Upper lobe of left lung (tissue), 6 donors: Measurements from ENCODE around the gene NEK10. TPM values are rescaled to one million over a fixed set of nuclear protein-coding genes. Genes with fewer than 3 reads are reported as not detected.

Experiments
- ATAC-seq, 2 donors: fragments of 200-7000 bp; cut with Tn5 transposase; one replicate each; pipeline ENCODE4 v1.9.1; 2022; ENCODE audit warnings: mild to moderate bottlenecking in 2 of 2, moderate library complexity in 2 of 2; ENCODE audit not compliant: low FRiP score in 2 of 2
- DNase-seq, 2 donors: peaks; one replicate each; pipeline ENCODE4 v3.0.0-alpha.2; 2019 to 2020
- H3K27ac ChIP-seq, 4 donors: fragments of 200-600 bp; sonication (generic); one replicate each; pipeline ENCODE4 v1.5.1; 2016 to 2019
- H3K27me3 ChIP-seq, 4 donors: fragments of 200-600 bp; sonication (generic); one replicate each; pipeline ENCODE4 v1.5.1; 2017 to 2019
- H3K36me3 ChIP-seq, 4 donors: fragments of 200-600 bp; sonication (generic); one replicate each; pipeline ENCODE4 v1.5.1; 2016 to 2019
- H3K4me1 ChIP-seq, 4 donors: fragments of 200-600 bp; sonication (generic); one replicate each; pipeline ENCODE4 v1.5.1; 2018 to 2019
- H3K4me3 ChIP-seq, 4 donors: fragments of 200-600 bp; sonication (generic); one replicate each; pipeline ENCODE4 v1.5.1; 2017 to 2019; ENCODE audit warnings: mild to moderate bottlenecking in 2 of 4, moderate library complexity in 1 of 4
- H3K9me3 ChIP-seq, 4 donors: fragments of 200-600 bp; sonication (generic); one replicate each; pipeline ENCODE4 v1.5.1; 2018 to 2019
- CTCF ChIP-seq, 6 experiments: fragments of 450-650 bp in 4 of 6; fragments of 200-600 bp in 2 of 6; sonication (generic) in 2 of 6; IDR thresholded peaks; one replicate each; pipeline ENCODE4 v1.5.1; 2016 to 2019; ENCODE audit warnings: antibody characterized with exemption in 6 of 6
- EP300 ChIP-seq, 4 donors: sonication (generic); formaldehyde crosslinking; IDR thresholded peaks; one replicate each; pipeline ENCODE4 v1.5.1; 2017; ENCODE audit warnings: antibody characterized with exemption in 4 of 4, control low read depth in 2 of 4
- POLR2A ChIP-seq, 4 donors: fragments of 450-650 bp; IDR thresholded peaks; one replicate each; pipeline ENCODE4 v1.5.1; 2016 to 2017; ENCODE audit warnings: antibody characterized with exemption in 4 of 4, mild to moderate bottlenecking in 2 of 4
- POLR2AphosphoS5 ChIP-seq, 2 donors: sonication (generic); formaldehyde crosslinking; IDR thresholded peaks; one replicate each; pipeline ENCODE4 v1.5.1; 2017; ENCODE audit warnings: antibody characterized with exemption in 2 of 2
- WGBS, 2 donors: methylation state at CpG; one replicate each; pipeline ENCODE4 v1.1.5; 2017 to 2018; 5-methylcytosine and 5-hydroxymethylcytosine counted together
- total RNA-seq, 6 donors: library from RNA; depleted of rRNA in 4 of 6; stranded (reverse); fragments of >200 nt in 4 of 6; gene quantifications; one replicate each; pipeline versions ENCODE4 v1.1.0 to v1.2.1, GENCODE V29; 2016 to 2021
- donor health status: DM: no; HTN: no; CAD: no; lungs with moderate emphysema.
- donor health status: DM: no; HTN: yes; CAD: no; lungs with severe emphysema.

The NEK10 gene
- total RNA-seq, 6 donors from 2014 or later = 0.29 to 85.3 (median 12.1) TPM

- Histone ChIP-seq H3K27me3 (no peaks in the 10 kb centered on the region), H3K27ac (no peak overlapping the region), H3K9me3 (no peaks in the 10 kb centered on the region), H3K4me3 (no peak overlapping the region), H3K36me3 (no peaks in the 10 kb centered on the region), H3K4me1 (no peaks in the 10 kb centered on the region)
- TF ChIP-seq CTCF (IDR thresholded peaks at IDR 0.05) (no peak), POLR2A (IDR thresholded peaks at IDR 0.05) (no peak), POLR2AphosphoS5 (IDR thresholded peaks at IDR 0.05) (no peak), EP300 (IDR thresholded peaks at IDR 0.05) (no peak)
- DNase-seq (no peak), ATAC-seq (no peak)
- WGBS, 2 donors = 50 to 53% methylated on average over 6 of the region's 6 CpGs
These were observed 278.7 kb downstream of the NEK10 start for GRCh38 chr3:27090275-27091041.

GRCh38 chr3:27089645-27090044 is 279.5 kb downstream of the NEK10 start:
- 44 to 64% methylated on average over 1 of the region's 1 CpG for WGBS, 2 donors
- H3K4me1 ChIP-seq = no peaks in the 10 kb centered on the region
- ATAC-seq = no peak
- TF ChIP-seq EP300 (IDR thresholded peaks at IDR 0.05) = no peak
- no peak for TF ChIP-seq CTCF (IDR thresholded peaks at IDR 0.05)
- no peak for TF ChIP-seq POLR2A (IDR thresholded peaks at IDR 0.05)
- TF ChIP-seq POLR2AphosphoS5 (IDR thresholded peaks at IDR 0.05) = no peak
- DNase-seq = no peak
- no peaks in the 10 kb centered on the region for H3K9me3 ChIP-seq
- no peak overlapping the region for H3K4me3 ChIP-seq
- no peak overlapping the region for H3K27ac ChIP-seq
- no peaks in the 10 kb centered on the region for H3K36me3 ChIP-seq
- H3K27me3 ChIP-seq = no peaks in the 10 kb centered on the region

GRCh38 chr3:27089068-27089467 is 280.1 kb downstream of the NEK10 start:
- no peak overlapping the region for H3K27ac ChIP-seq
- no peaks in the 10 kb centered on the region for H3K36me3 ChIP-seq
- ATAC-seq = no peak
- DNase-seq = no peak
- no peaks in the 10 kb centered on the region for H3K27me3 ChIP-seq
- TF ChIP-seq CTCF (IDR thresholded peaks at IDR 0.05) (no peak), POLR2A (IDR thresholded peaks at IDR 0.05) (no peak), EP300 (IDR thresholded peaks at IDR 0.05) (no peak), POLR2AphosphoS5 (IDR thresholded peaks at IDR 0.05) (no peak)
- no peaks in the 10 kb centered on the region for H3K4me1 ChIP-seq
- 65 to 66% methylated on average over 2 of the region's 2 CpGs for WGBS, 2 donors
- H3K9me3 ChIP-seq = no peaks in the 10 kb centered on the region
- H3K4me3 ChIP-seq = no peak overlapping the region

GRCh38 chr3:27085829-27086730 is 283.1 kb downstream of the NEK10 start:
- Histone ChIP-seq H3K27me3 (no peaks in the 10 kb centered on the region), H3K27ac (no peak overlapping the region), H3K4me3 (no peak overlapping the region), H3K36me3 (no peaks in the 10 kb centered on the region), H3K4me1 (no peaks in the 10 kb centered on the region), H3K9me3 (no peaks in the 10 kb centered on the region)
- 91 to 92% methylated on average over 5 of the region's 5 CpGs for WGBS, 2 donors
- ATAC-seq (no peak), DNase-seq (no peak)
- no peak for TF ChIP-seq POLR2A (IDR thresholded peaks at IDR 0.05)
- no peak for TF ChIP-seq EP300 (IDR thresholded peaks at IDR 0.05)
- no peak for TF ChIP-seq CTCF (IDR thresholded peaks at IDR 0.05)
- TF ChIP-seq POLR2AphosphoS5 (IDR thresholded peaks at IDR 0.05) = no peak
